SH-SY5Y (cell line): Measurements from ENCODE around the gene ANKMY2.

ENCODE experiments used
- GATA2 ChIP-seq: IDR thresholded peaks from 2 replicates; pipeline ENCODE4 v1.6.1; 2011; ENCODE audit warnings: mild to moderate bottlenecking, low read depth, low read length
- GATA3 ChIP-seq: IDR thresholded peaks from 2 replicates; pipeline ENCODE4 v1.6.1; 2011; ENCODE audit warnings: low read depth, mild to moderate bottlenecking, low read length, moderate library complexity

DNA sequence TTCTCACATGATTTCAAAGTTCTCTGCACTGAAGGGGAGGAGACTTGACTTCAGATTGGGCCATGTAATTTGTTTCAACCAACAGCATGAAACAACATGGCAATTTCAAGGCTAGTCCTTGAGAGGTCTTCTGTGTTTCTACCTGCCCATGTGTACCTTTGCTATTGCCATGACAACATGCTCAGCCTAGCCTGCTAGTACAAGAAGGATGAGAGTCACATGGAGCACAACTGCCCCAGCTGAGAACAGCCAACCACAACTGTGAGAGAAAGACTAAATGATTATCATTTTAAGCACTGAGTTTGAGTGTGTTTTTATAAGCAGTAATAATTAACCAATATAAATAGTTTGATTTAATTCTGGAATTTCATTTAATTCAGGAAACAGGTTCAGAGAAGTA, 41.9 kb downstream of the ANKMY2 start:
- TF ChIP-seq GATA3 (no peak), GATA2 (no peak)
